ENCODE data around the gene RAD51B.

RAD51B gene

DNA sequence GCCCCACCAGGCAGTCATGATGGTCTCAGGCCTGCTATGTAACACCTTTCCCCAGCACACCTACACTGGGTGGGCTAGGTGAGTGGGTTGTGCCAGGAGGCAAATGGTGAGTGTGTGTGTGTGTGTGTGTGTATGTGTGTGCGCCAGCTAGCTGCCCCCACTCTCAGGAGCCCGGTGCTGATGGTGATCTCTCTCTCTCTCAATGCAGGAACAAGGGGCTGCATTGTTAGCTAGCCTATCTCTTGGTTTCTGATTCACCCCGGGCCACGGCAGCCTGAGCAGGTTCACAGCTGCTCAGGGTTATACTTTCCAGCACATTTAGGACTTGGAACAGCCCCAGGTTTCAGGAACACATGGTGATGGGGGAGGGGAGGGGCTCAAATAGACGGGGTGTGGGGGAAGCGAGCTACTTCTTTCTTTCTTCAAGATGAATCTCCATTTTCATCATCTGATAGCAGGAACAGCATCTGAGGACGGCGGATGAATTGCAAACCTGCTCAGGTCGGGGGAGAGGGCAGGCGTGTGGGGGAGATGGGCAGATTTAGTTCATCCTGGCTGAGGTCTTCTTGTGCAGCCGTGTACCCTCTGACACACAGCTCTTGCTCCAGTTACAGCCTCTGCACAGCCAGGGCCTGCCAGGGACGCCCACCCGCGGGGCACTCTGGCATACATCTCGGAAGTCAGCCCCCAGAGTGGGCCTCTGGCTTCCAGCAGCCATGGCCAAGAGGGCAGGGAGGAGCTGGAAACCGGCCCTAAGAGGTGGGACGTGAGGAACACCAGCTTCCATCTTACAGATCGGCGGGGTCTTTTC is 835.6 kb downstream of the RAD51B start:
- DNase-seq (ENCODE audit: low read depth in 2 of 2) = peak in 1 of 2 donors; percentile 49
- no peak overlapping the region for H3K4me3 ChIP-seq (replicated peaks in 1 of 2; ENCODE audit: low read depth in 2 of 2, low read length in 2 of 2)
- TF ChIP-seq, protein P1, sequence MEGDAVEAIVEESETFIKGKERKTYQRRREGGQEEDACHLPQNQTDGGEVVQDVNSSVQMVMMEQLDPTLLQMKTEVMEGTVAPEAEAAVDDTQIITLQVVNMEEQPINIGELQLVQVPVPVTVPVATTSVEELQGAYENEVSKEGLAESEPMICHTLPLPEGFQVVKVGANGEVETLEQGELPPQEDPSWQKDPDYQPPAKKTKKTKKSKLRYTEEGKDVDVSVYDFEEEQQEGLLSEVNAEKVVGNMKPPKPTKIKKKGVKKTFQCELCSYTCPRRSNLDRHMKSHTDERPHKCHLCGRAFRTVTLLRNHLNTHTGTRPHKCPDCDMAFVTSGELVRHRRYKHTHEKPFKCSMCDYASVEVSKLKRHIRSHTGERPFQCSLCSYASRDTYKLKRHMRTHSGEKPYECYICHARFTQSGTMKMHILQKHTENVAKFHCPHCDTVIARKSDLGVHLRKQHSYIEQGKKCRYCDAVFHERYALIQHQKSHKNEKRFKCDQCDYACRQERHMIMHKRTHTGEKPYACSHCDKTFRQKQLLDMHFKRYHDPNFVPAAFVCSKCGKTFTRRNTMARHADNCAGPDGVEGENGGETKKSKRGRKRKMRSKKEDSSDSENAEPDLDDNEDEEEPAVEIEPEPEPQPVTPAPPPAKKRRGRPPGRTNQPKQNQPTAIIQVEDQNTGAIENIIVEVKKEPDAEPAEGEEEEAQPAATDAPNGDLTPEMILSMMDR (IDR thresholded peaks at IDR 0.05; ENCODE audit: low read depth, low read length) = no peak

DNA sequence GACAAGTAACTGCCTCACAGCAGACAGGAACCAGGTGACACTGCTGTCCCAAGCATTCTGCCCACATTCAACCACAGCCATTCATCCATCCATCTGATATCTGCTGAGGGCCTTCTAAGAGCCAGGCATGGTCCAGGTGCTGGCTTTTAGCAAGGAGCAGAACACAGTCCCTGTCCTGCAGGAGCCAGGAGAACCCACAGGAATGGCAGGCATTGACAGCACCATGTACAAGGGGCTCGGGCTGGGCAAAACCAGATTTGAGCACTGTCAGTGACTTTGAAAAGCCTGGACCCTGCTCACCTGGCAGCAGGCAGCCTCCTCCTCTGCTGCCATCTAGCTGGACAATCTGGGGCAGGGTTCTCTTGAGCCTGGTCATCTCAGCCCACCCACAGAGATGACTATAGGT is 836.3 kb downstream of the RAD51B start:
- TF ChIP-seq, protein P1 (IDR thresholded peaks at IDR 0.05; ENCODE audit: low read depth, low read length) = no peak
- no peak for DNase-seq (ENCODE audit: low read depth in 2 of 2)
- H3K4me3 ChIP-seq (replicated peaks in 1 of 2; ENCODE audit: low read depth in 2 of 2, low read length in 2 of 2) = no peak overlapping the region

DNA sequence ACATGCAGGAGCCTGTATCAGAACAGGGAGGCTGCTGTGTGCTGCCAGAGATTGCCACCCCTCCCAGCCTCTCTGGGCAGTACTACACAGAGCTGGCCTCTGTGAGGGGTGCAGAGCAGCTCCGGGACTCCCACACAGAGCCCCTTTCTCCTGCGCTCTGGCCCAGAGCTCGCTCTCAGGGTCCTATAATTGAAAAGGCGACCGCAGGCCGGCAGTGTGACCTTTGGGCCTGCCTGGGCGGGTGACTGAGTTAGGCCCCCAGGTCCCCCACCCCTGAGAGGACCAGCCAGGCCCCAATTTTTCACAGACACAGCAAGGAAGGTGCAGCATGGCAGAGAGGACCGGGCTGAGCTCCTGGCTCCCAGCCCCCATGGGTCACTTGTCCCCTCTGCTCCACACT is 836.9 kb downstream of the RAD51B start:
- H3K4me3 ChIP-seq (replicated peaks in 1 of 2; ENCODE audit: low read depth in 2 of 2, low read length in 2 of 2) = no peak overlapping the region
- DNase-seq (ENCODE audit: low read depth in 2 of 2) = no peak
- TF ChIP-seq, protein P1 (IDR thresholded peaks at IDR 0.05; ENCODE audit: low read depth, low read length) = no peak

DNA sequence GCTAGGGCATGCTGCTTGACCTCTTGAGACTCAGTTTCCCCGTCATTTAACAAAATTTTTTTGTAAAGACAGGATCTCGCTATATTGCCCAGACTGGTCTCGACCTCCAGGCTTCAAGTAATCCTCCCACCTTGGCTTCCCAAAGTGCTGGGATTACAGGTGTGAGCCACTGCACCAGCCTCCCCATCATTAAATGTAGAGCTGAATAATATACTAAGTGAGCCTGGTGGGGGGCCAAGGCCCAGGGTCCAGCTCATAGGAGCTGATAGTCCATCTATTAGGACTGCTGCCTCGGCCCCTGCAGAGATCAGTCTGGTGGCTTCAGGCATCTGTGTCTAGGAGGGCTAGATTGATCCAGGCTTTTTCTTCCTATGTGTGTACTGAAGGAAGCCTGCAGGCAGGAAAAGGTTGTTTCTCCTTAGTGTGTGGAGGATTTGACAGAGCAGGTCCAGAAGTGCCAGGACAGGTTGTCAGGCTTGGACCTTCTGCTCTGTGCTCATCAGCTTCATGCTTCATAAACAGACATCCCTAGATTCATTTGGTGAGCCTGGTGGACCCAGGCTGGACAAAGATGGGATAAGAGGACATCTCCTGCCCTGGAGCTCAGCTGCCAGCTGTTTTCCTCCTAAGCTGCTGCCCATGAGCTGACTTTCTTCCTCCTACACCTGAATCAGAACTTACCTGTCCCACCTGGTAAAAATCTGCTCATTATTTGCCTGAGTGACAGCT is 837.9 kb downstream of the RAD51B start:
- TF ChIP-seq, protein P1 (IDR thresholded peaks at IDR 0.05; ENCODE audit: low read depth, low read length) = no peak
- no peak for DNase-seq (ENCODE audit: low read depth in 2 of 2)

DNA sequence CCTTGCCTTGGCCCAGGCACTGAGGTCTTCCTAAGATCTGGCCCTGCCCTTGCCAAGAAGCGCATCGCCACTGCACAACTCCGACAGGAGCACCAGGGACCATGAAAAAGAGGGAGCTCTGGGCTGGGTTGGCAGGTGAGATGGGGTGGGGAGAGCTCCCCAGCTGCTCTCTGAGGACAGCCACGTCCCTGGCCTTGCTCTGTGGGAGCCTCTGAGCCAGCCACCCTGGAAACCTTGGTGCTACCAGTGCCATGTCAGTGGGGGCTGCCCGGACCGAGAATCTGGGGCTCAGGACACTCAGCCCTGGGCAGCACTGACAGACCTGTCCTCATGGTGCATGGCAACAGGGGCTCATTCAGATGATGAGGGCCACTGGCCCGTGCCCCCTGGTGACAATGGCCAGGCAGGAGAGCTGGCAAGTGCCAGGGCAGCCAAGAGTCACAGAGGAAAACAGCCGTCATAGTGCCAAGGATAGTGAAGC is 838.5 kb downstream of the RAD51B start:
- TF ChIP-seq, protein P1 (IDR thresholded peaks at IDR 0.05; ENCODE audit: low read depth, low read length) = no peak
- no peak overlapping the region for H3K4me3 ChIP-seq (replicated peaks in 1 of 2; ENCODE audit: low read depth in 2 of 2, low read length in 2 of 2)
- DNase-seq (ENCODE audit: low read depth in 2 of 2) = no peak

More for the DNA sequence above, 837.9 kb downstream of the RAD51B start:
- H3K4me3 ChIP-seq (replicated peaks in 1 of 2; ENCODE audit: low read depth in 2 of 2, low read length in 2 of 2) = no peak overlapping the region

DNA sequence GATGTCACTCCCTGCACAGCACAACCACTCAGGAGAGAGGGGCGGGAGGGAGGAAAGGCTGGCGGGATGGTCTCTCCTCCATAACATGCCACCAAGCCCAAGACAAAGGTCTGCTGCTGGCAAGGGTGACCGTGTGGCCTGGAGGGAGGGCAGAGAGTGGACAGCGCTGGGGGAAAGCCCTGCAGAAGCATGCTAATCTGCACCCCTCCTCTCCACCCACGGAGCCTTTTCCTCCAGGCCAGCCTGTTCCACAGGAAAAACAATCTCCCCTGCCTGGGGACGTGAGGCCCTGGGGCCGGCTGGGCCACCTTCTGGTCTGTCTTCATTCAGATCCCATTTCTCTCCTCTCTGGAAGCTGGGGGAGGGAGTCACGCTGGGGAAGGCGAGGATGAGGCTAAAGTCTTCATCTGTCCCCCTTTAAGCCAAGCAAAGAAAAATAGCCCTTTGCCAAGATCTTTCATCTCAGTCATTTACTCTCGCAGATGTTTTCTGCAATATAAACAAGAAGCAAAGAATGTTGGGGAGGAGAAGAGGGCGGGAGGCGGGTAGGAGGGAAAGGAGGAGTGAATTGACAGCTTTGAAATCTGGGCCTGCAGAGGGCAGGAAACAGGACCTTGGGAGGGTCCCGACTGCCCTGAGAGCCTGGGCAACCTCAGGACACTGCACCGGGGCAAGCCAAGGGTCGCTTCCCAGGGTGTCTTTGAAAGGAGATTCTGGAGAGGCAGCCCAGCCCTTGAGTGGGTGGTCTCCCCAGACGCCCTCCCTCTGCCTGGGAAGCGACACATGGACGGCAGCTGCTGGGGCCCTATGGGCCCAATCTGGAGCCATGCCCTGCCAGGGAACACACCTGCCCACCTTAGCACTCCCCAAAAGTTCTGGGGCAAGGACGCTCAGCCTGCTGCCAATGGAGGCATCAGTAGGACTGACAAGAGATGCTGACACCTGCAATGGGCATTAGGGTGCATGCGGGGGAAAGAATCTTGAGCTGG is 839.7 kb downstream of the RAD51B start:
- TF ChIP-seq, protein P1 (IDR thresholded peaks at IDR 0.05; ENCODE audit: low read depth, low read length) = no peak
- peak in 1 of 2 donors; percentile 51 for DNase-seq (ENCODE audit: low read depth in 2 of 2)
- H3K4me3 ChIP-seq (replicated peaks in 1 of 2; ENCODE audit: low read depth in 2 of 2, low read length in 2 of 2) = no peak overlapping the region

Measured in cardiac fibroblast (primary cell).